Spleen (tissue), 7 donors: ENCODE measurements around the gene FAM131C.

ENCODE experiments used
- CTCF ChIP-seq, 11 experiments: fragments of 200-600 bp in 7 of 11; fragments of 450-650 bp in 4 of 11; sonication (generic) in 4 of 11; IDR thresholded peaks in 8 of 11; conservative IDR thresholded peaks in 3 of 11; 1 replicate in 7 of 11; 2 replicates in 4 of 11; pipeline versions ENCODE4 v1.4.0 to v1.8.0; 2016 to 2021; ENCODE audit warnings: antibody characterized with exemption in 11 of 11, inconsistent platforms in 4 of 11, mild to moderate bottlenecking in 1 of 11
- POLR2A ChIP-seq, 3 donors: fragments of 450-650 bp; IDR thresholded peaks; one replicate each; pipeline ENCODE4 v1.5.1; 2017; ENCODE audit warnings: antibody characterized with exemption in 3 of 3, mild to moderate bottlenecking in 1 of 3
- POLR2AphosphoS5 ChIP-seq, 3 donors: sonication (generic); formaldehyde crosslinking; IDR thresholded peaks; one replicate each; pipeline ENCODE4 v1.5.1; 2017; ENCODE audit warnings: antibody characterized with exemption in 3 of 3
- donor health status: DM: no; HTN: no; CAD: no; lungs with moderate emphysema.
- donor health status: DM: no; HTN: no; CAD: no.
- donor health status: DM: no; HTN: no; CAD: no.

- no peak for TF ChIP-seq POLR2A (IDR thresholded peaks at IDR 0.05)
- no peak for TF ChIP-seq POLR2AphosphoS5 (IDR thresholded peaks at IDR 0.05)
- TF ChIP-seq CTCF (IDR thresholded peaks at IDR 0.05 in 8 of 11, conservative IDR thresholded peaks at IDR 0.05 in 3 of 11) = no peak
These were observed 47.5 kb upstream of the FAM131C start for GRCh38 chr1:16120940-16121410.
